HUES48 (cell line): Measurements from ENCODE around the gene ELK1.
"Not testable (repeated sequence)": the region's sequence is repeated elsewhere in the genome, so short reads cannot be mapped to it uniquely, and the experiment has no call there.

Experiments
- H3K27ac ChIP-seq: one replicate; pipeline ENCODE4 v1.7.0; 2013; ENCODE audit warnings: low read depth, low read length, inconsistent platforms
- H3K27me3 ChIP-seq: 2 replicates; pipeline ENCODE4 v1.6.1; 2013; ENCODE audit warnings: mild to moderate bottlenecking, low read length; ENCODE audit not compliant: control insufficient read depth, insufficient read depth
- H3K36me3 ChIP-seq: 2 replicates; pipeline ENCODE4 v1.6.1; 2013; ENCODE audit warnings: low read length; ENCODE audit not compliant: control insufficient read depth, insufficient read depth
- H3K4me1 ChIP-seq: 2 replicates; pipeline ENCODE4 v1.6.1; 2013; ENCODE audit warnings: mild to moderate bottlenecking, low read length; ENCODE audit not compliant: control insufficient read depth, insufficient read depth
- H3K4me3 ChIP-seq: 2 replicates; pipeline ENCODE4 v1.5.1; 2013; ENCODE audit warnings: mild to moderate bottlenecking, low read depth, low read length
- H3K9ac ChIP-seq: 2 replicates; pipeline ENCODE4 v1.6.1; 2013; ENCODE audit warnings: mild to moderate bottlenecking, low read depth, low read length, moderate library complexity
- H3K9me3 ChIP-seq: 2 replicates; pipeline ENCODE4 v1.6.1; 2013; ENCODE audit warnings: low read length; ENCODE audit not compliant: control insufficient read depth, insufficient read depth

The ELK1 gene

GRCh38 chrX:47650164-47651042, at the start of gene ELK1:
TSS of gene ELK1 (minus strand) at chrX:47650563. CDS start at chrX:47641441, 9,122 bp downstream.
- Histone ChIP-seq H3K9me3 (peaks cover 33% of the 10 kb centered on the region), H3K27me3 (no peaks in the 10 kb centered on the region), H3K36me3 (peaks cover 26% of the 10 kb centered on the region), H3K27ac (peak within 1 kb of the TSS; percentile 78), H3K9ac (peak within 1 kb of the TSS; percentile 66; the same call in 1 of the 2 replicates), H3K4me3 (peak within 1 kb of the TSS; percentile 85), H3K4me1 (no peaks in the 10 kb centered on the region; the same call in 1 of the 2 replicates)

- peaks cover 43% of the 10 kb centered on the region for H3K9me3 ChIP-seq
- no peaks in the 10 kb centered on the region for H3K27me3 ChIP-seq
- no peak overlapping the region for H3K9ac ChIP-seq
- H3K4me3 ChIP-seq, result no peak overlapping the region
- no peak overlapping the region for H3K27ac ChIP-seq
- no peaks in the 10 kb centered on the region for H3K4me1 ChIP-seq
- no peaks in the 10 kb centered on the region for H3K36me3 ChIP-seq
These were observed 46.8 kb upstream of the ELK1 start for GRCh38 chrX:47697181-47697580.

GRCh38 chrX:47690175-47690574, 39.8 kb upstream of the ELK1 start:
- H3K27me3 ChIP-seq, result no peaks in the 10 kb centered on the region
- peaks cover 26% of the 10 kb centered on the region for H3K9me3 ChIP-seq
- no peaks in the 10 kb centered on the region for H3K36me3 ChIP-seq
- no peak overlapping the region for H3K9ac ChIP-seq
- H3K4me1 ChIP-seq, result no peaks in the 10 kb centered on the region
- H3K4me3 ChIP-seq, result no peak overlapping the region
- H3K27ac ChIP-seq, result no peak overlapping the region

GRCh38 chrX:47687263-47687662, 36.9 kb upstream of the ELK1 start:
- Histone ChIP-seq H3K27ac (no peak overlapping the region), H3K27me3 (no peaks in the 10 kb centered on the region), H3K9me3 (peaks cover 36% of the 10 kb centered on the region), H3K9ac (no peak overlapping the region), H3K4me3 (no peak overlapping the region), H3K36me3 (no peaks in the 10 kb centered on the region), H3K4me1 (no peaks in the 10 kb centered on the region)

GRCh38 chrX:47683829-47684205, 33.5 kb upstream of the ELK1 start:
- Histone ChIP-seq H3K36me3 (no peaks in the 10 kb centered on the region), H3K4me3 (no peak overlapping the region), H3K9me3 (peaks cover 27% of the 10 kb centered on the region), H3K27me3 (no peaks in the 10 kb centered on the region), H3K9ac (no peak overlapping the region), H3K27ac (no peak overlapping the region), H3K4me1 (no peaks in the 10 kb centered on the region)

GRCh38 chrX:47683184-47683828, 32.9 kb upstream of the ELK1 start:
- H3K9me3 ChIP-seq, result peaks cover 26% of the 10 kb centered on the region
- no peak overlapping the region for H3K9ac ChIP-seq
- no peaks in the 10 kb centered on the region for H3K4me1 ChIP-seq
- no peaks in the 10 kb centered on the region for H3K27me3 ChIP-seq
- no peak overlapping the region for H3K27ac ChIP-seq
- H3K36me3 ChIP-seq, result no peaks in the 10 kb centered on the region
- H3K4me3 ChIP-seq, result no peak overlapping the region

GRCh38 chrX:47675959-47676859, 25.8 kb upstream of the ELK1 start:
- not testable (repeated sequence) for H3K36me3 ChIP-seq, H3K4me1 ChIP-seq, H3K9ac ChIP-seq, H3K4me3 ChIP-seq, H3K27me3 ChIP-seq, H3K27ac ChIP-seq
- H3K9me3 ChIP-seq, result peaks cover 35% of the 10 kb centered on the region; the same call in 1 of the 2 replicates

GRCh38 chrX:47674776-47675175, 24.4 kb upstream of the ELK1 start:
- H3K36me3 ChIP-seq, result no peaks in the 10 kb centered on the region
- peaks cover 34% of the 10 kb centered on the region; the same call in 1 of the 2 replicates for H3K9me3 ChIP-seq
- H3K27me3 ChIP-seq, result no peaks in the 10 kb centered on the region
- H3K9ac ChIP-seq, result no peak overlapping the region
- H3K4me3 ChIP-seq, result no peak overlapping the region
- no peaks in the 10 kb centered on the region for H3K4me1 ChIP-seq
- H3K27ac ChIP-seq, result no peak overlapping the region

GRCh38 chrX:47665797-47666196, 15.4 kb upstream of the ELK1 start:
- H3K9ac ChIP-seq, H3K4me3 ChIP-seq, H3K4me1 ChIP-seq, H3K27me3 ChIP-seq, H3K27ac ChIP-seq, H3K36me3 ChIP-seq: not testable (repeated sequence)
- peaks cover 15% of the 10 kb centered on the region for H3K9me3 ChIP-seq

GRCh38 chrX:47664737-47665136, 14.4 kb upstream of the ELK1 start:
- H3K9me3 ChIP-seq, result peaks cover 17% of the 10 kb centered on the region
- no peaks in the 10 kb centered on the region for H3K36me3 ChIP-seq
- no peaks in the 10 kb centered on the region for H3K27me3 ChIP-seq
- H3K4me1 ChIP-seq, result no peaks in the 10 kb centered on the region
- no peak overlapping the region for H3K4me3 ChIP-seq
- H3K27ac ChIP-seq, result no peak overlapping the region
- H3K9ac ChIP-seq, result no peak overlapping the region
